Neuronal stem cell (in vitro differentiated cells): Measurements from ENCODE around the gene ZNF337.
"Not testable (repeated sequence)": the region's sequence is repeated elsewhere in the genome, so short reads cannot be mapped to it uniquely, and the experiment has no call there.

ENCODE experiments used
- DNase-seq: peaks from one replicate; pipeline ENCODE4 v3.0.0-alpha.2; 2013; ENCODE audit warnings: low spot score
- H2AFZ ChIP-seq: one replicate; pipeline ENCODE4 v1.6.1; 2013; ENCODE audit warnings: mild to moderate bottlenecking, low read length, inconsistent platforms
- H2AK5ac ChIP-seq: 2 replicates; pipeline ENCODE4 v1.6.1; 2013; ENCODE audit warnings: low read depth, mild to moderate bottlenecking, inconsistent platforms, low read length, moderate library complexity, mixed read lengths
- H2BK120ac ChIP-seq: 2 replicates; pipeline ENCODE4 v1.6.1; 2013; ENCODE audit warnings: low read depth, mild to moderate bottlenecking, inconsistent platforms, low read length, moderate library complexity, mixed read lengths
- H2BK12ac ChIP-seq: one replicate; pipeline ENCODE4 v1.6.1; 2013; ENCODE audit warnings: low read length, inconsistent platforms
- H2BK15ac ChIP-seq: 2 replicates; pipeline ENCODE4 v1.6.1; 2013; ENCODE audit warnings: mild to moderate bottlenecking, low read length, inconsistent platforms, mixed read lengths
- H2BK5ac ChIP-seq: one replicate; pipeline ENCODE4 v1.6.1; 2013; ENCODE audit warnings: inconsistent platforms, mild to moderate bottlenecking, low read length, moderate library complexity
- H3K14ac ChIP-seq: one replicate; pipeline ENCODE4 v1.6.1; 2013; ENCODE audit warnings: low read length, inconsistent platforms
- H3K18ac ChIP-seq: 2 replicates; pipeline ENCODE4 v1.6.1; 2013; ENCODE audit warnings: low read length, inconsistent platforms
- H3K23ac ChIP-seq: 2 replicates; pipeline ENCODE4 v1.6.1; 2013; ENCODE audit warnings: low read depth, mild to moderate bottlenecking, mixed read lengths, low read length, inconsistent platforms; ENCODE audit not compliant: poor library complexity
- H3K27ac ChIP-seq: replicated peaks from 3 replicates; pipeline ENCODE4 v1.5.1; 2013; ENCODE audit warnings: low read length, inconsistent platforms
- H3K27me3 ChIP-seq, 3 experiments: 2 replicates each; pipeline ENCODE4 v1.6.1; 2013; ENCODE audit warnings: low read length in 3 of 3, mild to moderate bottlenecking in 2 of 3, inconsistent platforms in 1 of 3, low read depth in 1 of 3, mixed read lengths in 1 of 3, moderate library complexity in 1 of 3; ENCODE audit not compliant: control insufficient read depth in 3 of 3, insufficient read depth in 3 of 3
- H3K36me3 ChIP-seq, 2 donors: replicated peaks in 1 of 2; 2 replicates each; pipeline ENCODE4 v1.6.1; 2013; ENCODE audit warnings: low read length in 2 of 2; ENCODE audit not compliant: control insufficient read depth in 2 of 2, insufficient read depth in 2 of 2
- H3K4ac ChIP-seq: 2 replicates; pipeline ENCODE4 v1.6.1; 2013; ENCODE audit warnings: inconsistent platforms, mild to moderate bottlenecking, low read length, moderate library complexity
- H3K4me1 ChIP-seq, 2 donors: 1 replicate in 1 of 2; 2 replicates in 1 of 2; pipeline ENCODE4 v1.6.1; 2013; ENCODE audit warnings: low read length in 2 of 2, low read depth in 1 of 2; ENCODE audit not compliant: control insufficient read depth in 2 of 2, insufficient read depth in 1 of 2
- H3K4me2 ChIP-seq: one replicate; pipeline ENCODE4 v1.6.1; 2013; ENCODE audit warnings: mild to moderate bottlenecking, low read length, inconsistent platforms; ENCODE audit not compliant: insufficient read depth, poor library complexity, severe bottlenecking
- H3K4me3 ChIP-seq, 2 donors: 2 replicates each; pipeline ENCODE4 v1.5.1; 2013; ENCODE audit warnings: low read length in 2 of 2, mild to moderate bottlenecking in 2 of 2, inconsistent platforms in 1 of 2, moderate library complexity in 1 of 2
- H3K79me1 ChIP-seq: one replicate; pipeline ENCODE4 v1.6.1; 2013; ENCODE audit warnings: low read depth, mild to moderate bottlenecking, inconsistent platforms, low read length, moderate library complexity
- H3K9ac ChIP-seq: one replicate; pipeline ENCODE4 v1.6.1; 2013; ENCODE audit warnings: mild to moderate bottlenecking, low read depth, low read length, inconsistent platforms; ENCODE audit not compliant: poor library complexity
- H3K9me3 ChIP-seq, 2 donors: replicated peaks in 1 of 2; 2 replicates each; pipeline versions ENCODE3 to v1.6.1; 2013; ENCODE audit warnings: low read length in 2 of 2, mild to moderate bottlenecking in 2 of 2, inconsistent platforms in 1 of 2, low read depth in 1 of 2, mixed read lengths in 1 of 2, moderate library complexity in 1 of 2; ENCODE audit not compliant: control insufficient read depth in 2 of 2, insufficient read depth in 1 of 2
- H4K8ac ChIP-seq: one replicate; pipeline ENCODE4 v1.6.1; 2013; ENCODE audit warnings: low read depth, mild to moderate bottlenecking, inconsistent platforms, low read length, moderate library complexity
- H4K91ac ChIP-seq: one replicate; pipeline ENCODE4 v1.6.1; 2013; ENCODE audit warnings: low read length, low read depth, mild to moderate bottlenecking, inconsistent platforms; ENCODE audit not compliant: poor library complexity
- WGBS, 2 donors: extraction: QIAGEN DNeasy Blood & Tissue Kit; methylation state at CpG; one replicate each; pipeline ENCODE4 v1.1.7; 2013; ENCODE audit warnings: missing lambda C conversion rate in 2 of 2, mixed read lengths in 1 of 2; ENCODE audit not compliant: insufficient read length in 2 of 2, insufficient replicate concordance in 1 of 2; ENCODE audit errors: extremely low coverage in 2 of 2; 5-methylcytosine and 5-hydroxymethylcytosine counted together

Gene ZNF337

GRCh38 chr20:25720285-25720684 is 23.6 kb upstream of the ZNF337 start:
- H2BK5ac ChIP-seq: no peak overlapping the region
- no peaks in the 10 kb centered on the region for H3K36me3 ChIP-seq
- H3K4ac ChIP-seq: no peak overlapping the region
- no peak overlapping the region for H3K4me3 ChIP-seq
- H3K9ac ChIP-seq: no peak overlapping the region
- no peak overlapping the region for H3K4me2 ChIP-seq
- H3K9me3 ChIP-seq: peaks cover 0 to 5% of the 10 kb centered on the region in 2 donors
- no peak overlapping the region for H4K91ac ChIP-seq
- no peak overlapping the region for H3K23ac ChIP-seq
- no peaks in the 10 kb centered on the region for H3K27me3 ChIP-seq
- no peak overlapping the region for H2BK15ac ChIP-seq
- peak overlapping the region; percentile 45 for H2AFZ ChIP-seq
- WGBS, 2 donors: no CpG with 5 or more reads among the region's 7 CpGs
- DNase-seq: no peak
- H3K4me1 ChIP-seq: no peaks in the 10 kb centered on the region
- H3K18ac ChIP-seq: no peak overlapping the region
- no peak overlapping the region for H2BK120ac ChIP-seq
- no peak overlapping the region for H4K8ac ChIP-seq
- no peak overlapping the region for H3K14ac ChIP-seq
- no peaks in the 10 kb centered on the region for H3K79me1 ChIP-seq
- H2BK12ac ChIP-seq: no peak overlapping the region
- no peak overlapping the region for H3K27ac ChIP-seq
- no peak overlapping the region for H2AK5ac ChIP-seq

- not testable (repeated sequence) for H2AK5ac ChIP-seq, H3K23ac ChIP-seq, H3K27ac ChIP-seq, H2BK12ac ChIP-seq, H2BK15ac ChIP-seq, H2BK5ac ChIP-seq, H2BK120ac ChIP-seq, H3K14ac ChIP-seq, H3K79me1 ChIP-seq, H3K9ac ChIP-seq, H3K36me3 ChIP-seq, H3K4me3 ChIP-seq, H3K4ac ChIP-seq, DNase-seq, H3K9me3 ChIP-seq, H4K91ac ChIP-seq, H3K4me2 ChIP-seq, H3K4me1 ChIP-seq, H3K27me3 ChIP-seq, H3K18ac ChIP-seq, H4K8ac ChIP-seq
- no CpG with 5 or more reads among the region's 20 CpGs for WGBS, 2 donors
- H2AFZ ChIP-seq: peak overlapping the region; percentile 72
Measured at GRCh38 chr20:25718896-25719809, 22.5 kb upstream of the ZNF337 start.

- Histone ChIP-seq H3K23ac (no peak overlapping the region), H2BK15ac (no peak overlapping the region), H3K27me3 (no peaks in the 10 kb centered on the region), H2BK12ac (no peak overlapping the region), H2BK5ac (no peak overlapping the region), H3K9me3 (peaks cover 0 to 1% of the 10 kb centered on the region in 2 donors), H3K4me2 (no peak overlapping the region), H2BK120ac (no peak overlapping the region), H3K4me3 (no peak overlapping the region), H3K4me1 (no peaks in the 10 kb centered on the region), H3K18ac (no peak overlapping the region), H4K91ac (no peak overlapping the region), H3K36me3 (no peaks in the 10 kb centered on the region), H3K27ac (no peak overlapping the region), H3K4ac (no peak overlapping the region), H3K14ac (no peak overlapping the region), H2AFZ (no peak overlapping the region), H3K79me1 (no peaks in the 10 kb centered on the region), H3K9ac (no peak overlapping the region), H4K8ac (no peak overlapping the region), H2AK5ac (no peak overlapping the region)
- DNase-seq: no peak
Measured at GRCh38 chr20:25707695-25708094, 11.0 kb upstream of the ZNF337 start.

GRCh38 chr20:25706793-25707192 is 10.1 kb upstream of the ZNF337 start:
- DNase-seq: no peak
- H2BK15ac ChIP-seq: no peak overlapping the region
- no peaks in the 10 kb centered on the region for H3K4me1 ChIP-seq
- no peak overlapping the region for H3K9ac ChIP-seq
- H3K4ac ChIP-seq: no peak overlapping the region
- no peaks in the 10 kb centered on the region for H3K27me3 ChIP-seq
- WGBS, 2 donors: no CpG with 5 or more reads among the region's 6 CpGs
- H3K4me3 ChIP-seq: no peak overlapping the region
- no peak overlapping the region for H3K27ac ChIP-seq
- H3K14ac ChIP-seq: no peak overlapping the region
- H4K8ac ChIP-seq: no peak overlapping the region
- H3K18ac ChIP-seq: no peak overlapping the region
- no peak overlapping the region for H4K91ac ChIP-seq
- no peak overlapping the region for H3K23ac ChIP-seq
- H2AFZ ChIP-seq: no peak overlapping the region
- H2BK5ac ChIP-seq: no peak overlapping the region
- H2BK120ac ChIP-seq: no peak overlapping the region
- H3K9me3 ChIP-seq: peaks cover 0 to 1% of the 10 kb centered on the region in 2 donors
- no peak overlapping the region for H2BK12ac ChIP-seq
- no peaks in the 10 kb centered on the region for H3K79me1 ChIP-seq
- no peaks in the 10 kb centered on the region for H3K36me3 ChIP-seq
- no peak overlapping the region for H2AK5ac ChIP-seq
- no peak overlapping the region for H3K4me2 ChIP-seq
